GDM1 (cell line): ENCODE data around the gene MKRN2.

Source experiments
- DNase-seq: peaks from one replicate; lab custom pipeline; 2025; lab: John Stamatoyannopoulos, UW

Gene MKRN2

GRCh38 chr3:12553921-12554391 is 2.9 kb upstream of the MKRN2 start:
- peak; percentile 45 for DNase-seq

- DNase-seq, result peak; percentile 12
Observed at GRCh38 chr3:12556314-12556689, 585 bp upstream of the MKRN2 start.

GRCh38 chr3:12557473-12558100 is 700 bp downstream of the MKRN2 start:
- DNase-seq, result no peak

- DNase-seq, result no peak
Observed at GRCh38 chr3:12558706-12559105, 1.8 kb downstream of the MKRN2 start.

GRCh38 chr3:12559520-12559919 is 2.6 kb downstream of the MKRN2 start:
- DNase-seq, result no peak

GRCh38 chr3:12560505-12561190 is 3.8 kb downstream of the MKRN2 start:
- no peak for DNase-seq

GRCh38 chr3:12561397-12561796 is 4.5 kb downstream of the MKRN2 start:
- no peak for DNase-seq

GRCh38 chr3:12562451-12562850 is 5.6 kb downstream of the MKRN2 start:
- DNase-seq, result no peak

- DNase-seq, result no peak
Observed at GRCh38 chr3:12566976-12567375, 10.1 kb downstream of the MKRN2 start.

- DNase-seq, result no peak
Observed at GRCh38 chr3:12568747-12569146, 11.9 kb downstream of the MKRN2 start.

GRCh38 chr3:12569836-12570235 is 12.9 kb downstream of the MKRN2 start:
- DNase-seq, result no peak

- no peak for DNase-seq
Observed at GRCh38 chr3:12571986-12572385, 15.1 kb downstream of the MKRN2 start.

- DNase-seq, result no peak
Observed at GRCh38 chr3:12574131-12574530, 17.2 kb downstream of the MKRN2 start.

- DNase-seq, result no peak
Observed at GRCh38 chr3:12574661-12575060, 17.8 kb downstream of the MKRN2 start.

- DNase-seq, result no peak
Observed at GRCh38 chr3:12577379-12577778, 20.5 kb downstream of the MKRN2 start.

- no peak for DNase-seq
Observed at GRCh38 chr3:12578742-12579141, 21.9 kb downstream of the MKRN2 start.

- no peak for DNase-seq
Observed at GRCh38 chr3:12579456-12579855, 22.6 kb downstream of the MKRN2 start.

- DNase-seq, result no peak
Observed at GRCh38 chr3:12579905-12580304, 23.0 kb downstream of the MKRN2 start.

- DNase-seq, result no peak
Observed at GRCh38 chr3:12582730-12583129, 25.8 kb downstream of the MKRN2 start.

- DNase-seq, result no peak
Observed at GRCh38 chr3:12583280-12583679, 26.4 kb downstream of the MKRN2 start.

- DNase-seq, result no peak
Observed at GRCh38 chr3:12584083-12584482, 27.2 kb downstream of the MKRN2 start.

GRCh38 chr3:12585181-12585580 is 28.3 kb downstream of the MKRN2 start:
- no peak for DNase-seq

GRCh38 chr3:12585970-12586369 is 29.1 kb downstream of the MKRN2 start:
- no peak for DNase-seq

- no peak for DNase-seq
Observed at GRCh38 chr3:12586403-12586802, 29.5 kb downstream of the MKRN2 start.
